HG02571 (cell line): Measurements from ENCODE around the gene SHISA2.

Experiments
- ATAC-seq: cut with Tn5 transposase; IDR thresholded peaks from one replicate; pipeline ENCODE4 v1.9.1; 2021; ENCODE audit warnings: mild to moderate bottlenecking, moderate library complexity; ENCODE audit not compliant: unreplicated experiment

SHISA2 gene

DNA sequence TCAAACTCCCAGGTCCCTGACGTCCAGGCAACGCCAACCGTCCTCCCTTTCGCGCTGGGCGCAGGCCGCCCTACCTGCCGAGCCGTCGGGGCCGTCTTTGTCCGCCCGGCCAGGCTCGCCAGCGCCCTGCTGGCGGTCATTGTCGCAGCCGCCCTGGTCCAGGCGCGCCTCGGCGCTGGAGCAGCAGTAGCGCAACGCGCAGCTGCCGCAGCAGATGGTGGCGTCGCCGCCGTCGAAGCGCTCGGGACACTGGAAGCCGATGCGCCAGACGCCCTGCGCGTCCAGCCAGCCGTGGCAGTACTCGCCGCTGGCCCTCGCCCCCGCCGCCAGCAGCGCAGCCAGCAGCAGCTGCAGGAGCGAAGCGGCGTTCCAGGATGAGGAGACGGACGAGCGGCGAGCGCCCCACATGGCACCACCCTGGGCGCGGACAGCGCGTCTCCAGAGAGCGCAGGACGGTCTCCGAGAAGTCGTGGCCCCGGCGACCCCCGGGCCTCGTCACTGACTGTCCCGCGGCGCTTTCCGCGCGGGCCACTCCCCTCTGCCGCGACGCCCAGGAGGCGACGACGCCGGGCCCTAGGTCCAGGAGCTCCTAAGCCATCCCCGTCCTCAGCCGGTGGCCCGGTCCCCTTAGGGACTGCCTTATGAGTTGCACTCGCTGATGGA lies 1.1 kb downstream of the SHISA2 start:
- ATAC-seq, result no peak

DNA sequence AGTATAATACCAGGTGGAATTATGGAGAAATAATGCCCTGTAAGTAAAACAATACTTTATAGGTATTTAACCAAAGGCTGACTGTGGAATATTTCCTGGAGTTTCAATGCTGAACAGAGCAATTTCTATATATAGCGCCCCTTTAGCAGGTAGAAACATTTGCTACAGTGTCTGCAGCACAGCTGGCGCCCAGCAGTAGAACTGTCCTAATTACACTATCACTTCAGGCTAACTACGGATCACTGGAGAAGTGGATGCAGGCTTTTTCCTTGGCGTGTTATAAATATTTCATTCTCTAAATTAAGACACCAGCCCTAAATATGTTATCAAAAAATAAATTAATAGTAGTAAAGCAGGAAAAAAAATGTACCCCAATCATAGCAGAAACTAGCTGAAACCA lies 3.1 kb downstream of the SHISA2 start:
- ATAC-seq, result no peak

DNA sequence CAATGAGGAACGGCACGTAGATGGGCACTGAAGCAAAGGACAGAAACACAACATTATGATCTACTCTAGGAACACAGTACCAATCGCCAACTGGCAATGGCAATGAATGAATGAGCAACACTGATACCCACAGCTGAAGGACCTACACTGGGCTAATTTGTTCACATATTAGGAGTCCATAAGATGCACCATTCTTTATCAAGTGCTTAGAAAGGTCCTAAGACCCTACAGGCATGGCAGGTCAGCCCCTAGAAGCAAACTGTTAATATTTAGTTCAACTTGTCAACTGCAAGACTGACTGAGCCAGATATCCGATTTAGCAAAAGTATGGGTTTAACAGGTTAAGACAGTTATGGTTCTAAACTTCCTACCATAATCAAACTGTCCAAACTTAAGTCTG lies 4.8 kb downstream of the SHISA2 start:
- ATAC-seq, result no peak

DNA sequence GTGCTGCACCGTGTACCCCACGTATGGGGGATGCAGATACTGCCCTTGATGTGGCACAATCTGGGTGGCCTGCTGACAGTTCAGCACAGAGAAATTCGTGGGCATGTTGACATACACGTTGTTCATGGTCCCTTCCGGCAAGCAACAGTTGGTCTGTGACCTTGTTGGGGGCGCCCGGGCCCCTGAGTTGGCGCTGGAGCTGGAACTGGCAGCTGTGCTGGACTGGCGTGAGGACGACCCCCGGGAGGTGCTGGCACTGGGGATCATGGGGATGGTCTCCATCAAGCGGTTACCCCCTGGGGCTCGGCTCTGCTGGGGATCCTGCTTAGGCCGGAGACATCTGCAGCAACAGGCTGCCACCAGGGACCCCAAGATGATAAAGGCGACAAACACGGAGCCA lies 5.2 kb downstream of the SHISA2 start:
- ATAC-seq, result no peak

DNA sequence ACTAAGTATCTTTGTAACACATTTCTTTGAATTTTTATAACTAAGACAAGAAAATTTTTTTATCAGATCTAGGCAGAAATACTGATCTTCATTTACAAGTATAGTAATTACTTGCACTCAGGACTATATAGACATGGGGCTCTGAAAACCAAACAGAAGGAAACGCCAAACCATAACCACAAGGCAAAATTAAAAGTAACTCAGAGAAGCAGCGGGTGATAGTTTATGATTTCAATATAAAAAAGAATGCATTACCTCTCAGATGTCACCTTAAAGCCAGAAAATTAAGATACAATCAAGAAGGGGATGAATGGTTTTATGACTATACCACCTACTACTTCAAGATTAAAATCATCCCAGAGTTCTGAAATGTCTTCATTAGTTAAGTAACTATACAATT lies 6.7 kb downstream of the SHISA2 start:
- no peak for ATAC-seq

DNA sequence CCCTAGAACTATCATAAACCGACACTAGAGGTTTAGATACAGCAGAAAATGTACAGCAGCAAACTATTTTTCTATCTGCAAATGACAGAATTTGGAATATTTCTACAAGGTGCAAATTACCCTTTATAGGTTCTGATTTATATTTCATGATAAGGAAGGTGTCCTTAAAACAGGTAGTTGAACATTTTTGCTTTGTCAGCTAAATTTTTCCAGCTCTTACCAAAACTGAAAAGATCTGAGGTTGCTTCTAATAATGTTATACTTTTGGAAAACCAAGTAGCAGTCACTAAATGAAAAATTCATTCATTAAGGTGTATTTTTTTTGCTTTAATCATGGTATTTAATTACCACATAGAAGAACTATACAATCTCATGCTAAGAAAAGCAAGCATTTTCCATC lies 9.0 kb downstream of the SHISA2 start:
- ATAC-seq, result no peak

- no peak for ATAC-seq
These were observed 10.4 kb downstream of the SHISA2 start for GRCh38 chr13:26041444-26041843.

DNA sequence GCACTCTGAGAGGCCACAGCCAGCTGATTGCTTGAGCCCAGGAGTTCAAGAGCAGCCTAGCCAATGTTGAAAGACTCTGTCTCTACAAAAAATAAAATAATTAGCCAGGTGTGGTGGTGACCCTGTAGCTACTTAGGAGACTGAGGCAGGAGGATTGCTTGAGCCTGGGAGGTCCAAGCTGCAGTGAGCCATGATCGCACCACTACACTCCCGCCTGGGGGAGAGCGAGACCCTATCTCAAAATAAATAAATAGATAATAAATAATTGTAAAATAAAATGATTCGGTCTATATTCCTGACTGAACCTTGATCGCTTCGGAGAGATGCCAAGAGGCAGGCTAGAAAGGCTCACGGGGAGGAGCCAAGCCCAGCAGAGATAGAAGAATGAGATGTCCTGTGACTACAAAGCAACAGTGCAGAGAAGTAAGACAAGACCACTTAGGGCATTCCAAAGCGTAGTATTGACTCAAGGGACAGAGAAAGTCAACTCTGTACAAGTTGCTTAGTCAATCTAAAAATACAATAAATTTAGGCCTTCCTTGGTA lies 12.8 kb downstream of the SHISA2 start:
- no peak for ATAC-seq

GRCh38 chr13:26037302-26037701 lies 14.5 kb downstream of the SHISA2 start:
- ATAC-seq, result no peak

- no peak for ATAC-seq
These were observed 15.4 kb downstream of the SHISA2 start for GRCh38 chr13:26036383-26036782.

- no peak for ATAC-seq
These were observed 17.8 kb downstream of the SHISA2 start for GRCh38 chr13:26034018-26034417.

GRCh38 chr13:26030331-26030730 lies 21.5 kb downstream of the SHISA2 start:
- ATAC-seq, result no peak

DNA sequence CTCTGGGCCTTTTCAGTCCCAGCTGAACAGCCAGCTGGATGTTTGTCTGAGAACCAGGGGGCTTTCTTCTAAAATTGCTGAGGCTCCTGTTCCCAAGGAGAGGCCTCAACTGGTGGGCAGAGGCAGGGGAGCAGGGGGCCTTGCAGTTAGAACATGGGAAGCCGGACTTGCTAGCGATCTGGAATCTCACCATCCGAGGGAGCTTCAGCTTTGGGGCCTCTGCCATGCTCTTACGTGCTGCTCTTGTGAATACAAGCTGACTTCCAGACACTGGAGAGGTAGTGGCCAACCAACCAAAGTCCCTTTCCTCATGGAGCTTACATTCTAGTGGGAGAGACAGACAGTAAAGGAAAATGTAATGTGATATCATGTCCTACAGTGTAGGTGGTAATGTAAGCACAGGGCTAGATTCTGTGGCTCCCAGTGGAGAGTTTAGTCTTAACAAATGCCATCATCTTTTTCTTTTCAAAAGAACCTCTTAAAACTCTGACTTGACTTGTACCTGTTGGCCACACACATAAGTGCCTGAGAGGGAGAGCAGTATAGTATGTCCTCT lies 22.2 kb downstream of the SHISA2 start:
- no peak for ATAC-seq

GRCh38 chr13:26026211-26026610 lies 25.6 kb downstream of the SHISA2 start:
- no peak for ATAC-seq

DNA sequence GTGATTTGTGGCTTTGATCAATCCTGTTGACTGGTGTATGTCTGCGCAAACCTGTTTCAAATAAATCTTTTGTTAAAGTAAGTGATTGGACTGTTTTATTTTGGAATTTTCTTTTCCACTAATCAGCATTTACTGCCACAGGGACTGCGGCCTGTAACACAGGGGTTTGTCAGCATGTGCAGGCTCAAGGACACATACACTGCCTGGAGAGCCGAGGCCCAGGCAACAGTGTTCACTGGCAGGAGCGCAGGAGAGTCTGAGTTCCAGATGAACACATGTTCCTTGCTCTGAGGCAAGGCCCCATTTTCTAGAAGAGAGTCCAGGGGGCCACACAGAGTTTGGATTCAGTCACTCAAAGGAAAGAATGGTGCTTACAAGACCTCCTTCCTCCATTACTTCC lies 26.0 kb downstream of the SHISA2 start:
- no peak for ATAC-seq

DNA sequence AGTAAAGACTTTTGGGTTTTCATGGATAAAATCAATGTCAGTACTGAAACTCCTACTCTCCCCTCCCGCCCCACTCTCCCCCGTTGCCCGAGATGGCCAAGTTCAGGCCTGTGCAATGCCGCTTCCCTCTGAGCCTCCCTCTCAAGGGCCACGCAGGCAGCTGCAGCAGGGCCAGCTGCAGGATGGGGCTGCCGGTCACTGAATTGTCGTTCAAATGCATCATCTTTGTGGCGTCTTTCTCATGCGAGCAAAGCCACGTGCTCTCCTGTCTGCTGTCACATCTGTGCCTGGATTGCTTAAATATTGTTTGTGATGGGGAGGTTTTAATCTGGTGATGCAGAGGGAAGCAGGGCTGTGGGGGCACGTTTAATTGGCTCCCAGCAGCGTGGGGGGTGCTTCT lies 26.6 kb downstream of the SHISA2 start:
- ATAC-seq, result no peak

GRCh38 chr13:26024558-26024957 lies 27.3 kb downstream of the SHISA2 start:
- ATAC-seq, result no peak

DNA sequence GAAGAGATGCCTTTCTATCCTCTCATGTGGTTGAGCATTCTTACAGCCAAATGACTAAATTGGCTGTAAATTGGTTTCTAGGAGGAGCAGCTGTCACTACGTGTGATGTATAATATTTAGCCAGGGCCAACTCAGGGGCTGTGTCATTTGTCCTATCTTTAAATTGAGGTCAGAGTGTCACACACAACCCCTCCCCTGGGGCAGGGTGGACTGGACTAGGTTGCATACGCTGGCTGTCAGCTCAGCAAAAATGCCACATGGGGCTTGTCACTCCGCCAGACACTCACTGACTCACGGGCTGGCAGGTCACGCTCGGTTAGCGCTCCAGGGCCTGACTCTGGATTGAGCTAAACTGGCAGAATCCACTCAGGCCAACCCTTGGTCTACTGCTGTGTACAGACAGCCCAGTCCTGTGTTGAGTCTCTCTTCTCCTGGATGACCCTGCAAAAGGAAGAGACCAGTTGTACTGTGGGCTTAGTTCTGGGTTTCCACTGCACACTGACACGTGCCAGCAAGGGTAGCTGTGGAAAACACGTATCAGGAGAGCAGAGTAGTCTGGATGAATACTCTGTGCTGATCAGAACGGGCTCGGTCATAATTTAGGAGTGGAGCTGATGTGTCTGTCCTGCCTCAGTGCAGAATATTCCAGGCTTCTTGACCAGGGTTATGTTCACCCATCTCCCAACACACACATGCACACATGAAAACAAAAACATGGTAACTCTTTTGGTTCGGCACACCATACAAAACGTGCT lies 29.1 kb downstream of the SHISA2 start:
- no peak for ATAC-seq

GRCh38 chr13:26021956-26022355 lies 29.9 kb downstream of the SHISA2 start:
- no peak for ATAC-seq

DNA sequence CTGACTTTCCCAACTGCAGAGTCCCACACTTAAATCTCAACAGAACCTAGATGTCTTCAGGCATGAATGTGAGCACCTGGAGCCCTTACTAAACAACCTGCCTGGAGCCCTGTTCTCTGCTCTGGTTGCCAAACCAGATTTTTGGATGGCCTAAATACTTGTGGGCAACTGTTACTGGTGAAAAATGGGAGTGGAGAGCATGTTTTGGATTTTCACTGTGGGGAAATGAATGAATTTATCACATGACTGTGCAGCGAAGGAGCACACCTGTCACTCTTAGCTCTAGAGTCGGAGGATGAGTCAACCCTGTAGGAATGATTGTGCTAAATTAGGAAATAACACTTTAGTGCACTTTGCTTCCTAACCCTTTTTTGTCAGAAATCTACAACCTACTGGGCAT lies 30.3 kb downstream of the SHISA2 start:
- ATAC-seq, result no peak

DNA sequence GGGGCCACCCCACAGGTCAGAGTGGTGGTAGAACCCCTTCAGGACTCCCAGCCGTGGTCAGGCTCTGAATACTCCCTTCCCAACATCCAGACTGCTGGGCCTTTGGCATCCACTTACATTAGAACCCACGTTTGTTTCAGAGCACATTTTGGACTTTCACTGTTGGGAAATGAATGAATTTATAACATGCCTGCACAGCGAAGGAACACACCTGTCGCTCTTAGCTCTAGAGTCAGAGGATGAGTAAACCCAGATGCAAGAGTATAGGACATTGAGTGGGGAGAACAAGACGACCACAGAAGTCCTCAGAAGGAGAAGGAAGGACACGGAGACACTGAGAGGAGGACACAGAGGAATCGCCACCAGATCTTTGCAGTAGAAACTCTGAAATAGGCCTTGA lies 30.9 kb downstream of the SHISA2 start:
- ATAC-seq, result no peak
